ENCODE results near the gene TRANK1. TPM values are rescaled to one million over a fixed set of nuclear protein-coding genes. Genes with fewer than 3 reads are reported as not detected.
"Not testable (repeated sequence)": the region's sequence is repeated elsewhere in the genome, so short reads cannot be mapped to it uniquely, and the experiment has no call there.

TRANK1 gene
- polyA plus RNA-seq, 3 donors from 2014 or later, result 19.4 to 52.7 (median 24.6) TPM

DNA sequence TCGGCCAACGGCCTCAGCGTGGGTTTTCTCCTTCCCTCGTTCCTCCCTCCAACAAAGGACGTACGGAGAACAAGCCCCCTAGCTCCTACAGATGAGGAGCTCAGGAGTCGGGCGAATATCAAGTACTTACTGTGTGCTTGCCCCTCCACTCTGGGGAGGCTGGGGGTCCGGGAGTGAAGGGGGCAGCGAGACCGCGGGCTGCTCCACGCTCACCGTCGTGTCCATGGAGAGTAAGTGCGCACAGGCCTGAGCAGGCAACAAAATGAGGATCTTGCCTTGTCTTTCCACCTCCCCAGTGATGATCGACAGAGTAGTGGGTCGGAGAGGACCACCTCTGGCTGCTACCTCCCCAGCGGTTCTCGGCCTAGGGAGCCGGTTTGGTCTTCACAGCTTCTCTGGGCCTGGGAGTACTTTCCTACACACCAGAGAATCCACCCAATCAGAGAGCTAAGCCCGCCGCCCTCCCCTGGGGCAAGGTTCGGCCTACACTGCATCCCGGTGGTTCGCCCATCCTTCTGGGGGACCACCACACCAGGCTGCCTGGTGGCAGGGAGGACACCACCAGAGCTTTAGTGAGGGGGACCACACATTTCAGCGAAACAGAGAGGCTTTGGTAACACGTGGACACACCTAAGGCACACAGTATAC lies 603 bp upstream of the TRANK1 start:
- Mint-ChIP-seq H3K27me3 (ENCODE audit: low read depth in 3 of 3) (peaks cover 4 to 10% (median 9%) of the 10 kb centered on the region in 3 donors), H3K9me3 (peaks cover 3 to 12% (median 7%) of the 10 kb centered on the region in 6 donors), H3K4me1 (peaks cover 21 to 41% of the 10 kb centered on the region in 2 donors), H3K27ac (peak overlapping the region; percentile 78 to 89 (median 85)), H3K4me3 (peak overlapping the region; percentile 87 to 90 (median 89)), H3K36me3 (peaks cover 0 to 6% (median 4%) of the 10 kb centered on the region in 3 donors)
- no peak for DNase-seq

- Mint-ChIP-seq H3K4me1 (peaks cover 24 to 42% of the 10 kb centered on the region in 2 donors), H3K9me3 (peaks cover 3 to 12% (median 7%) of the 10 kb centered on the region in 6 donors), H3K27me3 (ENCODE audit: low read depth in 3 of 3) (peaks cover 4 to 10% (median 8%) of the 10 kb centered on the region in 3 donors), H3K4me3 (peak overlapping the region; percentile 82 to 88 (median 87)), H3K27ac (peak overlapping the region in 5 of 6 donors; percentile 62 to 81 (median 77)), H3K36me3 (peaks cover 0 to 5% (median 4%) of the 10 kb centered on the region in 3 donors)
- DNase-seq, result peak in 2 of 3 donors; percentile 49
These were observed 728 bp downstream of the TRANK1 start for GRCh38 chr3:36944012-36944640.

DNA sequence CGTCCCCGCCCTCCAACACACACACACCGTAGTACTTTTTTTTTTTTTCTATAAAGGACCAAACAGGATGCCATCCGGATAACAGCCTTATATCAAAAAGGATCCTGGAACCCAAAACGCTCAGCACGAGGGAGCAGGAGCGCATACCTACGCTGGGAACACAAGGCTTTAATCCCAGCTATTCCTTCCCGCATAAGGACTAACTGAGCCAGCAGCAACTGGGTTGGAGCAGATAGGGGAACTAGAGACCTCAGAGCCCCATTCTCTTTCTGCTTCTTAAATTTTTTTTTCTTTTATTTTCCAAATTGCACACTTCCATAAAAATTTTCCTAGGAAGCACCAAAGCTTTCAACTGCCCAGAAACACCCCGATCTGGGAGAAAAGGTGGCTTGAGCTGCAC lies 1.3 kb downstream of the TRANK1 start:
- H3K27ac Mint-ChIP-seq, result peak overlapping the region; percentile 48 to 81 (median 75)
- peaks cover 0 to 4% (median 3%) of the 10 kb centered on the region in 3 donors for H3K36me3 Mint-ChIP-seq

DNA sequence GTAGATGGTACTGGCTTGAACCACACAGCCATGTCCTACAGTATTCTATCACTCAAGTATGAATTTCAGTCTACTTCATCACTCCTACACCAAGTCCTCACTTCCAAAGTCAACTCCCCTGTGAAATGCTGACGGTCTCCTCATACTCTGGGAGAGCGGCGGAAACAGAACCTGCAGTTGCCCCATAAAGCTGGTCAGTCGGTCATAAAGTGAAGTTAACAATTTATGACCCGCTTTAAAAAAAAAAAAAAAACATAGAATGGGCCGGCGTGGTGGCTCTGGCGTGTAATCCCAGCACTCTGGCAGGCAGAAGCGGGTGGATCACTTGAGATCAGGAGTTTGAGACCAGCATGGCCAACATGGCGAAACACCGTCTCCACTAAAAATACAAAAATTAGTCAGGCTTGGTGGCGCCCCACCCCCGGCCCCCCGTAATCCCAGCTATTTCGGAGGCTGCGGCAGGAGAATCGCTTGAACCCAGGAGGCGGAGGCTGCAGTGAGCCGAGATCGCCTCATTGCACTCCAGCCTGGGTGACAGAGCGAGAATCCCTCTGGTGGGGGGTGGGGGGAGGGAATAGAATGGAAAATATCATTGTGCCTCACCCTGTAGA lies 2.1 kb downstream of the TRANK1 start:
- peaks cover 0 to 2% (median 0%) of the 10 kb centered on the region in 3 donors for H3K36me3 Mint-ChIP-seq
- no peak for DNase-seq
- peak overlapping the region in 2 of 6 donors; percentile 51 to 53 for H3K27ac Mint-ChIP-seq
- peaks cover 24 to 42% of the 10 kb centered on the region in 2 donors for H3K4me1 Mint-ChIP-seq
- peaks cover 4 to 8% (median 6%) of the 10 kb centered on the region in 3 donors for H3K27me3 Mint-ChIP-seq (ENCODE audit: low read depth in 3 of 3)
- H3K4me3 Mint-ChIP-seq, result peak overlapping the region in 3 of 5 donors; percentile 6 to 43 (median 33)
- peaks cover 0 to 4% (median under 1%) of the 10 kb centered on the region in 6 donors for H3K9me3 Mint-ChIP-seq

More for the DNA sequence above, 1.3 kb downstream of the TRANK1 start:
- Mint-ChIP-seq H3K27me3 (ENCODE audit: low read depth in 3 of 3) (peaks cover 4 to 8% (median 6%) of the 10 kb centered on the region in 3 donors), H3K4me1 (peaks cover 24 to 42% of the 10 kb centered on the region in 2 donors), H3K4me3 (peak overlapping the region; percentile 82 to 88 (median 87)), H3K9me3 (peaks cover 2 to 11% (median 7%) of the 10 kb centered on the region in 6 donors)
- no peak for DNase-seq

DNA sequence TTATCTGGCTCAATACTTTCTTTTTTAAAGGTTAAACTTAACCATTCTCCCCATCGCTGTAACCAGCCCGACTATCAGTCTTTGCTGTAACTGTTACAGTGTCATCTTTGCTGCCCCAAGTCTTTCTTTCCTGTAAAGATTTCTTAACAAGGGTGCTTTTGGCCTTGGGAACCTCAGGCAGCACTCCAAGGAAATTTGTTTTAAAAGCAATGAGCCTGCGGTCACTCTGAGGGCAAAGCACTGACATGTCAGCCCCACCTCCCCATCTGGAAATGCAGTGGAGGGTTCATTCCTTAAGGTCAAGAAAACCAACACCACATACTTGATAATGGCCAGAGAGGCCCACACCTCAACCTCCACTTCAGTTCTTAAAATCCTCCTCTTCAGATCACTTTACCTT lies 3.2 kb downstream of the TRANK1 start:
- peak overlapping the region in 1 of 5 donors; percentile 38 for H3K4me3 Mint-ChIP-seq
- H3K9me3 Mint-ChIP-seq, result no peaks in the 10 kb centered on the region
- H3K27me3 Mint-ChIP-seq (ENCODE audit: low read depth in 3 of 3), result peaks cover 3 to 4% (median 4%) of the 10 kb centered on the region in 3 donors
- no peak for DNase-seq
- H3K4me1 Mint-ChIP-seq, result peaks cover 24 to 42% of the 10 kb centered on the region in 2 donors
- peak overlapping the region in 3 of 6 donors; percentile 3 to 34 (median 26) for H3K27ac Mint-ChIP-seq
- H3K36me3 Mint-ChIP-seq, result no peaks in the 10 kb centered on the region

- no peak overlapping the region for H3K4me3 Mint-ChIP-seq
- no peak for DNase-seq
- no peaks in the 10 kb centered on the region for H3K9me3 Mint-ChIP-seq
- peaks cover 26 to 42% of the 10 kb centered on the region in 2 donors for H3K4me1 Mint-ChIP-seq
- H3K27ac Mint-ChIP-seq, result peak overlapping the region in 1 of 6 donors; percentile 34
- no peaks in the 10 kb centered on the region for H3K36me3 Mint-ChIP-seq
- H3K27me3 Mint-ChIP-seq (ENCODE audit: low read depth in 3 of 3), result peaks cover 2 to 4% (median 4%) of the 10 kb centered on the region in 3 donors
These were observed 3.7 kb downstream of the TRANK1 start for GRCh38 chr3:36941162-36941561.

DNA sequence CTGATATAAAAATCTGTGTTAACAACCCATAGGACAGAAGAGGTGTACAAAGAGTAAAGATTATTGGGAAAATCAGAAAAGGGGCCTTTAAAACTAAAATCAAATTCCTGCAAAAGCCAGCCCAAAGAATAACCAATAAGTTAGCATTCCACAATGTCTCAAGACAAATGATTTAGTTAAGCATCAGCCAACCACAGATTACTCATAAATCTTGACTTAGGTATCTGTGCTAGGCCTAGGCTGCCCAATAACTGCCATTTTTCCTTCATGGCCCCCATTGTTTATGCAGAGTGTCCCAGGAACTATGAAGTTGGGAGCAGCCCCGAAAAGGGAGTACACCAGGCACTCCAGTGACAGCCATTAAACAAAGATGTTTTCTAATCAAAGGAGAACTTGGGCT lies 7.4 kb downstream of the TRANK1 start:
- no peak overlapping the region for H3K4me3 Mint-ChIP-seq
- DNase-seq, result no peak
- no peak overlapping the region for H3K27ac Mint-ChIP-seq
- peaks cover 0 to 2% (median 0%) of the 10 kb centered on the region in 3 donors for H3K27me3 Mint-ChIP-seq (ENCODE audit: low read depth in 3 of 3)
- no peaks in the 10 kb centered on the region for H3K9me3 Mint-ChIP-seq
- H3K36me3 Mint-ChIP-seq, result peaks cover 0 to 6% (median 3%) of the 10 kb centered on the region in 3 donors
- H3K4me1 Mint-ChIP-seq, result peaks cover 11 to 22% of the 10 kb centered on the region in 2 donors

GRCh38 chr3:36933540-36934296 lies 11.1 kb downstream of the TRANK1 start:
- Mint-ChIP-seq H3K27ac (no peak overlapping the region), H3K36me3 (peaks cover 0 to 10% (median 7%) of the 10 kb centered on the region in 3 donors), H3K27me3 (ENCODE audit: low read depth in 3 of 3) (peaks cover 0 to 2% (median 0%) of the 10 kb centered on the region in 3 donors), H3K4me3 (no peak overlapping the region), H3K9me3 (peaks cover 0 to 1% (median 0%) of the 10 kb centered on the region in 6 donors), H3K4me1 (peaks cover 0 to 2% of the 10 kb centered on the region in 2 donors)
- DNase-seq, result no peak

DNA sequence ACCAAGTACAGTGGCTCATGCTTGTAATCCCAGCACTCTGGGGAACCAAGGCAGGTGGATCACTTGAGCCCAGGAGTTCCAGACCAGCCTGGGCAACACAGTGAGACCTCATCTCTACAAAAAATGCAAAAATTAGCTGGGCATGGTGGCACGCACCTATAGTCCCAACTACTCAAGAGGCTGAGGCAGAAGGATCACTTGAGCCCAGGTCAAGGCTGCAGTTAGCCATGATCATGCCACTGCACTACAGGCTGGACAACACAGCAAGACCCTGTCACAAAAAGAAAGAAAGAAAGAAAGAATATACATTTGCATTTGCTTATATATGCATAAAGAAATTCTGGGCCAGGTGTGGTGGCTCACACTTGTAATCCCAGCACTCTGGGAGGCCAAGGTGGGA lies 13.4 kb downstream of the TRANK1 start:
- H3K4me3 Mint-ChIP-seq; H3K27me3 Mint-ChIP-seq (ENCODE audit: low read depth in 3 of 3): not testable (repeated sequence)
- peak overlapping the region in 1 of 6 donors; percentile 70 for H3K27ac Mint-ChIP-seq

GRCh38 chr3:36928220-36928619 lies 16.6 kb downstream of the TRANK1 start:
- H3K4me1 Mint-ChIP-seq, result peaks cover 7 to 8% of the 10 kb centered on the region in 2 donors

More for the DNA sequence above, 13.4 kb downstream of the TRANK1 start:
- DNase-seq, H3K9me3 Mint-ChIP-seq, H3K4me1 Mint-ChIP-seq: not testable (repeated sequence)
- peaks cover 12 to 22% (median 17%) of the 10 kb centered on the region in 3 donors for H3K36me3 Mint-ChIP-seq

GRCh38 chr3:36926292-36926897 lies 18.5 kb downstream of the TRANK1 start:
- Mint-ChIP-seq H3K27ac (no peak overlapping the region), H3K27me3 (ENCODE audit: low read depth in 3 of 3) (peaks cover 0 to 1% (median 0%) of the 10 kb centered on the region in 3 donors), H3K4me1 (peaks cover 13 to 14% of the 10 kb centered on the region in 2 donors), H3K4me3 (no peak overlapping the region), H3K9me3 (peaks cover 0 to 2% (median under 1%) of the 10 kb centered on the region in 6 donors), H3K36me3 (peaks cover 14 to 22% (median 17%) of the 10 kb centered on the region in 3 donors)
- no peak for DNase-seq

More at GRCh38 chr3:36928220-36928619, 16.6 kb downstream of the TRANK1 start:
- peaks cover 0 to 3% (median 0%) of the 10 kb centered on the region in 6 donors for H3K9me3 Mint-ChIP-seq
- no peak overlapping the region for H3K4me3 Mint-ChIP-seq
- peaks cover 0 to 1% (median 0%) of the 10 kb centered on the region in 3 donors for H3K27me3 Mint-ChIP-seq (ENCODE audit: low read depth in 3 of 3)
- peaks cover 12 to 16% (median 14%) of the 10 kb centered on the region in 3 donors for H3K36me3 Mint-ChIP-seq
- no peak for DNase-seq
- H3K27ac Mint-ChIP-seq, result no peak overlapping the region

DNA sequence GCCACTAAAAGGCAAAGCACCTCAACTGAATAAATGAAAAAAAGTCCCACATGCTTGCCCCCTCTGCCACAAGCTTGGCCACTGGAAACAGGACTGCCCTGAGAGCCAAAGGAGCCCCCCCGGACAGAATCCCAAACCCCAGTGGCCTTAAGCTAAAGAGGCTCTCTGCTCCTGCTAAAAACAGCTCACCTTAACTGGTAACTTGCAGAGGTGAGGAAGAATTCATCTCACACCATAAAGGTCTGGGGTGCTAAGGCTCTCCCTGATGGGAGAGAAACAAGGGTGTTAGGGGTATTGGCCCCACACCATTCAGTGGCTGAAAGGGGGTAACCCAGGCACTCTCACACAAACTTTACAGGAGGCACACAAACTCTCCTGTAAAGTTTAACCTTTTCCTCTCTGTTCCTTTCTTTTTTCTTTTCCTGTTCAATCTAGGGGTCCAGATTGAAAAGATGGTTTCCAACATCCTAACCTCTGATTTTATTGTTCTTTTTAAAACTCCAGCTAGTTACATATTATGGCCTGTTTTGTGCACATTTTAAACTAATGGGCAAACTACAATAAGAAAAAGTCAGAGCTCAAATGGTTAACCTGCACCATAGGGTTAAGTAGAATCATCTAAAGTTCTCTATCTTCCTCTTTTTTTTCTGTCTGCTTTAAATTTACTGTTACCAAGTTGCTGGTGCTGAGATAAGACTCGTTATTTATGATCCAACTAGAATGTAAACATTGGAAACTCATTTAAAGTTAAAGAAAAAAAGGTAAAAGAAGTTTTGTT lies 19.9 kb downstream of the TRANK1 start:
- Mint-ChIP-seq H3K27ac (peak overlapping the region in 3 of 6 donors; percentile 9 to 80 (median 69)), H3K27me3 (ENCODE audit: low read depth in 3 of 3) (peaks cover 0 to 1% (median 0%) of the 10 kb centered on the region in 3 donors), H3K4me1 (peaks cover 13 to 14% of the 10 kb centered on the region in 2 donors), H3K36me3 (peaks cover 14 to 27% (median 25%) of the 10 kb centered on the region in 3 donors), H3K4me3 (no peak overlapping the region), H3K9me3 (peaks cover 0 to 12% (median 4%) of the 10 kb centered on the region in 6 donors)
- DNase-seq, result no peak

All from immature natural killer cell (primary cell).